WTC11 (cell line): ENCODE results near the gene IRAG1. TPM values are rescaled to one million over a fixed set of nuclear protein-coding genes. Genes with fewer than 3 reads are reported as not detected.

ENCODE experiments used
- AFF4 ChIP-seq: sonication (generic); formaldehyde crosslinking; IDR thresholded peaks from 2 replicates; pipeline ENCODE4 v1.8.1; 2023; ENCODE audit warnings: mild to moderate bottlenecking, missing genetic modification reagents, borderline replicate concordance
- ATF2 ChIP-seq: sonication (generic); formaldehyde crosslinking; IDR thresholded peaks from 2 replicates; pipeline ENCODE4 v1.8.1; 2022; ENCODE audit warnings: low read depth, missing genetic modification reagents, borderline replicate concordance
- CBFB ChIP-seq: sonication (generic); formaldehyde crosslinking; IDR thresholded peaks from 2 replicates; pipeline ENCODE4 v1.8.1; 2022; ENCODE audit warnings: mild to moderate bottlenecking, low read depth, missing genetic modification reagents
- CTCF ChIP-seq: fragments of 200-600 bp; IDR thresholded peaks from 2 replicates; pipeline ENCODE4 v1.8.0; 2022; ENCODE audit warnings: antibody characterized with exemption
- E2F5 ChIP-seq: sonication (generic); formaldehyde crosslinking; IDR thresholded peaks from 2 replicates; pipeline ENCODE4 v1.8.1; 2022; ENCODE audit warnings: mild to moderate bottlenecking, moderate library complexity, missing genetic modification reagents
- ERG ChIP-seq: fragments of 250-450 bp; sonication (Bioruptor Pico); IDR thresholded peaks from 2 replicates; pipeline ENCODE4 v1.8.0; 2021; ENCODE audit warnings: mild to moderate bottlenecking
- FOXJ3 ChIP-seq: sonication (generic); formaldehyde crosslinking; IDR thresholded peaks from 2 replicates; pipeline ENCODE4 v1.9.0; 2021; ENCODE audit warnings: missing genetic modification reagents, mild to moderate bottlenecking, borderline replicate concordance
- HMGXB4 ChIP-seq: sonication (generic); formaldehyde crosslinking; IDR thresholded peaks from 2 replicates; pipeline ENCODE4 v1.8.1; 2023; ENCODE audit warnings: mild to moderate bottlenecking, moderate library complexity, missing genetic modification reagents
- JAZF1 ChIP-seq: fragments of 250-450 bp; sonication (Bioruptor Pico); IDR thresholded peaks from 2 replicates; pipeline ENCODE4 v1.9.0; 2021; ENCODE audit warnings: moderate library complexity, mild to moderate bottlenecking, inconsistent platforms
- MAX ChIP-seq: sonication (generic); formaldehyde crosslinking; IDR thresholded peaks from 2 replicates; pipeline ENCODE4 v1.8.0; 2022; ENCODE audit warnings: mild to moderate bottlenecking, missing genetic modification reagents
- MLX ChIP-seq: sonication (generic); formaldehyde crosslinking; IDR thresholded peaks from 2 replicates; pipeline ENCODE4 v1.8.1; 2023; ENCODE audit warnings: mild to moderate bottlenecking, missing genetic modification reagents, moderate library complexity
- NFATC4 ChIP-seq: fragments of 250-450 bp; sonication (Bioruptor Pico); IDR thresholded peaks from 2 replicates; pipeline ENCODE4 v1.9.0; 2021; ENCODE audit warnings: mild to moderate bottlenecking
- NFYB ChIP-seq: sonication (generic); formaldehyde crosslinking; conservative IDR thresholded peaks from 2 replicates; pipeline ENCODE4 v1.8.0; 2022; ENCODE audit warnings: low read depth, missing genetic modification reagents
- NR1H2 ChIP-seq: sonication (generic); formaldehyde crosslinking; IDR thresholded peaks from 2 replicates; pipeline ENCODE4 v1.9.0; 2021; ENCODE audit warnings: mild to moderate bottlenecking, moderate library complexity, missing genetic modification reagents
- RELA ChIP-seq: sonication (generic); formaldehyde crosslinking; IDR thresholded peaks from 2 replicates; pipeline ENCODE4 v1.8.1; 2022; ENCODE audit warnings: missing genetic modification reagents, mild to moderate bottlenecking, borderline replicate concordance
- RORB ChIP-seq: fragments of 250-450 bp; sonication (Bioruptor Pico); IDR thresholded peaks from 2 replicates; pipeline ENCODE4 v1.9.0; 2021; ENCODE audit warnings: mild to moderate bottlenecking
- SMAD4 ChIP-seq: sonication (generic); formaldehyde crosslinking; IDR thresholded peaks from 2 replicates; pipeline ENCODE4 v1.8.0; 2022; ENCODE audit warnings: mild to moderate bottlenecking, missing genetic modification reagents
- SOX15 ChIP-seq: fragments of 250-450 bp; sonication (Bioruptor Pico); IDR thresholded peaks from 2 replicates; pipeline ENCODE4 v1.9.0; 2021; ENCODE audit warnings: mild to moderate bottlenecking
- TCF7 ChIP-seq: sonication (generic); formaldehyde crosslinking; IDR thresholded peaks from 2 replicates; pipeline ENCODE4 v1.8.0; 2022; ENCODE audit warnings: mild to moderate bottlenecking, low read depth, missing genetic modification reagents, moderate library complexity
- USF1 ChIP-seq: sonication (generic); formaldehyde crosslinking; IDR thresholded peaks from 2 replicates; pipeline ENCODE4 v1.8.0; 2022; ENCODE audit warnings: mild to moderate bottlenecking, missing genetic modification reagents
- USF2 ChIP-seq: sonication (generic); formaldehyde crosslinking; IDR thresholded peaks from 2 replicates; pipeline ENCODE4 v1.8.1; 2023; ENCODE audit warnings: mild to moderate bottlenecking, missing genetic modification reagents, moderate library complexity
- ZBTB21 ChIP-seq: sonication (generic); formaldehyde crosslinking; IDR thresholded peaks from 2 replicates; pipeline ENCODE4 v1.8.1; 2023; ENCODE audit warnings: mild to moderate bottlenecking, missing genetic modification reagents, borderline replicate concordance
- ZNF219 ChIP-seq: sonication (generic); formaldehyde crosslinking; IDR thresholded peaks from 2 replicates; pipeline ENCODE4 v1.8.0; 2023; ENCODE audit warnings: missing genetic modification reagents, mild to moderate bottlenecking, borderline replicate concordance
- ZNF263 ChIP-seq: sonication (generic); formaldehyde crosslinking; IDR thresholded peaks from 2 replicates; pipeline ENCODE4 v1.8.1; 2022; ENCODE audit warnings: low read depth, mild to moderate bottlenecking, moderate library complexity, missing genetic modification reagents
- ZNF396 ChIP-seq: fragments of 250-450 bp; sonication (Bioruptor Pico); IDR thresholded peaks from 2 replicates; pipeline ENCODE4 v1.8.0; 2021; ENCODE audit warnings: mild to moderate bottlenecking, moderate library complexity, borderline replicate concordance
- total RNA-seq: library from RNA; stranded (reverse); gene quantifications from 3 replicates; pipeline ENCODE4 v1.2.3, GENCODE V29; 2021

The IRAG1 gene
- total RNA-seq, 1 experiment from 2014 or later, result 2.8 TPM

- TF ChIP-seq USF1 (peak; percentile 87), ERG (CRISPR knock-in tag) (no peak), CBFB (CRISPR knock-in tag) (no peak), SOX15 (CRISPR knock-in tag) (no peak), HMGXB4 (CRISPR knock-in tag) (no peak), JAZF1 (no peak), FOXJ3 (CRISPR knock-in tag) (no peak), ATF2 (CRISPR knock-in tag) (no peak), ZBTB21 (CRISPR knock-in tag) (0 out of 2 replicates have a peak, but pooled peaks have one; percentile 52), NFATC4 (no peak), MAX (CRISPR knock-in tag) (peak; percentile 76), NR1H2 (CRISPR knock-in tag) (no peak), TCF7 (CRISPR knock-in tag) (no peak), ZNF219 (no peak), ZNF396 (CRISPR knock-in tag) (no peak), MLX (no peak), NFYB (CRISPR knock-in tag) (peak; percentile 62; the same call in 1 of the 2 replicates), USF2 (CRISPR knock-in tag) (peak; percentile 86), CTCF (no peak), AFF4 (CRISPR knock-in tag) (no peak), RELA (CRISPR knock-in tag) (no peak), RORB (CRISPR knock-in tag) (no peak), E2F5 (no peak), ZNF263 (CRISPR knock-in tag) (no peak), SMAD4 (CRISPR knock-in tag) (no peak)
These were observed 35.4 kb upstream of the IRAG1 start (continued) for GRCh38 chr11:10728789-10729472.
